ENCODE measurements around the gene METRNL.

DNA sequence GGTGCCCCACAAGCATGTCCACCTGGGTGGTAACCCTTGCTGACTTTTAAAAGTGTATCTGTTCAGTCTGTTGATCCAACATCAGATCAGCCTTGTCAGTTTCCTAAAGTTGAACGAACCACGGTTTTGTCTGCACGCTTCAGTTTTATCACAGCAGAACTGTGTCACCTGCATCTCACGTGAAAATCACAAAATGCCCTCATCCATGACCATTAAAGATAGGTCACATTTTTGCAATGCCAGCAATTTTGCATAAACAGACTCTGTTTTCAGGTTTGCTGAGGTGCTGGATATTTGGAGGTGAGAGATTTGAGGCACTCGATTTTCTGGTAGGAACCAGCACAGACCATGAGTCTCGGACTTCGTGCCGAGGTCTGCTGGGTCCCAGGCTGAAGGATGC lies 3.0 kb downstream of the METRNL start:
- TF ChIP-seq, protein P1, sequence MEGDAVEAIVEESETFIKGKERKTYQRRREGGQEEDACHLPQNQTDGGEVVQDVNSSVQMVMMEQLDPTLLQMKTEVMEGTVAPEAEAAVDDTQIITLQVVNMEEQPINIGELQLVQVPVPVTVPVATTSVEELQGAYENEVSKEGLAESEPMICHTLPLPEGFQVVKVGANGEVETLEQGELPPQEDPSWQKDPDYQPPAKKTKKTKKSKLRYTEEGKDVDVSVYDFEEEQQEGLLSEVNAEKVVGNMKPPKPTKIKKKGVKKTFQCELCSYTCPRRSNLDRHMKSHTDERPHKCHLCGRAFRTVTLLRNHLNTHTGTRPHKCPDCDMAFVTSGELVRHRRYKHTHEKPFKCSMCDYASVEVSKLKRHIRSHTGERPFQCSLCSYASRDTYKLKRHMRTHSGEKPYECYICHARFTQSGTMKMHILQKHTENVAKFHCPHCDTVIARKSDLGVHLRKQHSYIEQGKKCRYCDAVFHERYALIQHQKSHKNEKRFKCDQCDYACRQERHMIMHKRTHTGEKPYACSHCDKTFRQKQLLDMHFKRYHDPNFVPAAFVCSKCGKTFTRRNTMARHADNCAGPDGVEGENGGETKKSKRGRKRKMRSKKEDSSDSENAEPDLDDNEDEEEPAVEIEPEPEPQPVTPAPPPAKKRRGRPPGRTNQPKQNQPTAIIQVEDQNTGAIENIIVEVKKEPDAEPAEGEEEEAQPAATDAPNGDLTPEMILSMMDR (IDR thresholded peaks at IDR 0.05; ENCODE audit: insufficient read depth, low read length, poor library complexity, severe bottlenecking), result no peak
- no peak for TF ChIP-seq EZH2phosphoT487 (conservative IDR thresholded peaks at IDR 0.05; ENCODE audit: low read length)

All from SU-DHL-6 (cell line).